HG02943 (cell line): ENCODE data around the gene LMO1.

Source experiments
- ATAC-seq: cut with Tn5 transposase; IDR thresholded peaks from one replicate; pipeline ENCODE4 v1.9.1; 2021; ENCODE audit warnings: mild to moderate bottlenecking, low read depth, moderate library complexity; ENCODE audit not compliant: unreplicated experiment

Gene LMO1

GRCh38 chr11:8209208-8209807 lies 54.4 kb downstream of the LMO1 start:
- ATAC-seq: no peak

- no peak for ATAC-seq
Measured at GRCh38 chr11:8207080-8208000, 56.3 kb downstream of the LMO1 start.

GRCh38 chr11:8206251-8207079 lies 57.2 kb downstream of the LMO1 start:
- no peak for ATAC-seq

GRCh38 chr11:8205566-8205965 lies 58.1 kb downstream of the LMO1 start:
- ATAC-seq: no peak

- no peak for ATAC-seq
Measured at GRCh38 chr11:8204596-8204995, 59.1 kb downstream of the LMO1 start.

GRCh38 chr11:8204025-8204424 lies 59.7 kb downstream of the LMO1 start:
- no peak for ATAC-seq

GRCh38 chr11:8203414-8203715 lies 60.3 kb downstream of the LMO1 start:
- ATAC-seq: no peak

- ATAC-seq: no peak
Measured at GRCh38 chr11:8202516-8203413, 60.9 kb downstream of the LMO1 start.

- ATAC-seq: peak; percentile 87
Measured at GRCh38 chr11:8201644-8202365, 61.9 kb downstream of the LMO1 start.

GRCh38 chr11:8199676-8200075 lies 64.0 kb downstream of the LMO1 start:
- no peak for ATAC-seq

GRCh38 chr11:8196749-8197148 lies 66.9 kb downstream of the LMO1 start:
- ATAC-seq: no peak

- no peak for ATAC-seq
Measured at GRCh38 chr11:8194956-8195355, 68.7 kb downstream of the LMO1 start.

GRCh38 chr11:8192896-8193209 lies 70.8 kb downstream of the LMO1 start:
- no peak for ATAC-seq

- ATAC-seq: no peak
Measured at GRCh38 chr11:8192016-8192895, 71.4 kb downstream of the LMO1 start.

- no peak for ATAC-seq
Measured at GRCh38 chr11:8190431-8190830, 73.2 kb downstream of the LMO1 start.

- ATAC-seq: no peak
Measured at GRCh38 chr11:8186429-8186828, 77.2 kb downstream of the LMO1 start.

- ATAC-seq: no peak
Measured at GRCh38 chr11:8183111-8183510, 80.6 kb downstream of the LMO1 start.

- ATAC-seq: no peak
Measured at GRCh38 chr11:8180469-8180868, 83.2 kb downstream of the LMO1 start.

- no peak for ATAC-seq
Measured at GRCh38 chr11:8178297-8178696, 85.4 kb downstream of the LMO1 start.
